Left lung (tissue), 14 donors: ENCODE results near the gene PLK4. TPM values are rescaled to one million over a fixed set of nuclear protein-coding genes. Genes with fewer than 3 reads are reported as not detected.
A peak's percentile ranks its signal among the peaks of the same experiment; 100 is the strongest.

Experiments used
- ATAC-seq: fragments of 200-7000 bp; cut with Tn5 transposase; one replicate; pipeline ENCODE4 v1.9.1; 2020; ENCODE audit warnings: moderate library complexity
- DNase-seq, 4 donors: peaks; one replicate each; pipeline ENCODE4 v3.0.0-alpha.2; 2013 to 2020
- H3K27ac ChIP-seq, 2 donors: fragments of 200-600 bp; sonication (generic) in 1 of 2; one replicate each; pipeline versions ENCODE4 v1.5.0 to v1.8.0; 2020 to 2021
- H3K27me3 ChIP-seq, 2 donors: fragments of 200-600 bp; sonication (generic) in 1 of 2; one replicate each; pipeline versions ENCODE4 v1.5.0 to v1.8.0; 2020 to 2021
- H3K36me3 ChIP-seq, 2 donors: fragments of 200-600 bp; sonication (generic) in 1 of 2; one replicate each; pipeline versions ENCODE4 v1.5.0 to v1.8.0; 2020 to 2021
- H3K4me1 ChIP-seq, 2 donors: fragments of 200-600 bp; one replicate each; pipeline ENCODE4 v1.8.0; 2021
- H3K4me3 ChIP-seq, 2 donors: fragments of 200-600 bp; sonication (generic) in 1 of 2; one replicate each; pipeline versions ENCODE4 v1.5.0 to v1.8.0; 2020 to 2021; ENCODE audit warnings: mild to moderate bottlenecking in 1 of 2
- H3K9me3 ChIP-seq, 2 donors: fragments of 200-600 bp; sonication (generic) in 1 of 2; one replicate each; pipeline versions ENCODE4 v1.5.0 to v1.8.0; 2020 to 2021
- CTCF ChIP-seq, 2 donors: fragments of 200-600 bp; sonication (generic) in 1 of 2; IDR thresholded peaks; one replicate each; pipeline versions ENCODE4 v1.5.0 to v1.8.0; 2021; ENCODE audit warnings: antibody characterized with exemption in 2 of 2
- intact Hi-C, 2 donors: fragments of 100-400 bp; cut with DNase I; formaldehyde crosslinking; loops; one replicate each; pipeline versions ENCODE4 v1.11.2 to v1.14.2; 2022
- long read RNA-seq, 12 donors: library from polyadenylated mRNA in 2 of 12; unstranded in 2 of 12; transcript quantifications; one replicate each; pipeline ENCODE4 v2.0.0 and lab custom pipeline, GENCODE V29; 2019 to 2026
- polyA plus RNA-seq, 6 donors: library from polyadenylated mRNA; unstranded; fragments of 120-200 nt; gene quantifications; one replicate each; pipeline ENCODE4 v1.2.1, GENCODE V29; 2013; ENCODE audit not compliant: insufficient read length in 6 of 6
- total RNA-seq, 2 donors: library from RNA; stranded (reverse); fragmentation: NEBNext Ultra II Directional; extraction: Animal tissue kit (Norgen Biotek cat#: 25700); gene quantifications; one replicate each; pipeline ENCODE4 v1.2.1, GENCODE V29; 2021
- donor health status: DM: no; HTN: yes; CAD: no.
- donor health status: DM: no; HTN: no; CAD: no.

Gene PLK4
- 1 to 10 TPM; 4.7 to 5.8 TPM for total RNA-seq
- polyA plus RNA-seq, result 10 to 100 TPM; 20.2 to 35.3 (median 27.9) TPM
- long read RNA-seq, donor 1, partial matches to known transcripts, result 0 of 6 reads
- long read RNA-seq, donor 1, other reads (novel, unspliced or antisense), result 0 of 6 reads
- long read RNA-seq, donor 2, transcript PLK4-206 (6 exons, 811 nt), result major isoform, 5 of 7 reads
- long read RNA-seq, donor 2, partial matches to known transcripts, result 0 of 7 reads
- long read RNA-seq, donor 2, other reads (novel, unspliced or antisense), result 0 of 7 reads
- long read RNA-seq, donor 3, transcript PLK4-206 (6 exons, 811 nt), result major isoform, 5 of 16 reads
- long read RNA-seq, donor 3, partial matches to known transcripts, result 7 of 16 reads
- long read RNA-seq, donor 3, other reads (novel, unspliced or antisense), result 0 of 16 reads
- long read RNA-seq, donor 4, partial matches to known transcripts, result 0 of 1 reads
- long read RNA-seq, donor 4, other reads (novel, unspliced or antisense), result 0 of 1 reads
- long read RNA-seq, donor 5, transcript PLK4-206 (6 exons, 811 nt), result major isoform, 7 of 8 reads
- long read RNA-seq, donor 5, partial matches to known transcripts, result 0 of 8 reads
- long read RNA-seq, donor 5, other reads (novel, unspliced or antisense), result 0 of 8 reads
- long read RNA-seq, donor 6, partial matches to known transcripts, result 0 of 3 reads
- long read RNA-seq, donor 6, other reads (novel, unspliced or antisense), result 0 of 3 reads
- long read RNA-seq, donor 7, transcript PLK4-206 (6 exons, 811 nt), result major isoform, 5 of 7 reads
- long read RNA-seq, donor 7, partial matches to known transcripts, result 0 of 7 reads
- long read RNA-seq, donor 7, other reads (novel, unspliced or antisense), result 0 of 7 reads
- long read RNA-seq, donor 8, partial matches to known transcripts, result 0 of 2 reads
- long read RNA-seq, donor 8, other reads (novel, unspliced or antisense), result 0 of 2 reads
- long read RNA-seq, donor 9, result 0 reads
- long read RNA-seq, donor 10, result 0 reads
- long read RNA-seq, donor 11, partial matches to known transcripts, result 0 of 1 reads
- long read RNA-seq, donor 11, other reads (novel, unspliced or antisense), result 0 of 1 reads
- long read RNA-seq, donor 12, partial matches to known transcripts, result 0 of 3 reads
- long read RNA-seq, donor 12, other reads (novel, unspliced or antisense), result 0 of 3 reads

DNA sequence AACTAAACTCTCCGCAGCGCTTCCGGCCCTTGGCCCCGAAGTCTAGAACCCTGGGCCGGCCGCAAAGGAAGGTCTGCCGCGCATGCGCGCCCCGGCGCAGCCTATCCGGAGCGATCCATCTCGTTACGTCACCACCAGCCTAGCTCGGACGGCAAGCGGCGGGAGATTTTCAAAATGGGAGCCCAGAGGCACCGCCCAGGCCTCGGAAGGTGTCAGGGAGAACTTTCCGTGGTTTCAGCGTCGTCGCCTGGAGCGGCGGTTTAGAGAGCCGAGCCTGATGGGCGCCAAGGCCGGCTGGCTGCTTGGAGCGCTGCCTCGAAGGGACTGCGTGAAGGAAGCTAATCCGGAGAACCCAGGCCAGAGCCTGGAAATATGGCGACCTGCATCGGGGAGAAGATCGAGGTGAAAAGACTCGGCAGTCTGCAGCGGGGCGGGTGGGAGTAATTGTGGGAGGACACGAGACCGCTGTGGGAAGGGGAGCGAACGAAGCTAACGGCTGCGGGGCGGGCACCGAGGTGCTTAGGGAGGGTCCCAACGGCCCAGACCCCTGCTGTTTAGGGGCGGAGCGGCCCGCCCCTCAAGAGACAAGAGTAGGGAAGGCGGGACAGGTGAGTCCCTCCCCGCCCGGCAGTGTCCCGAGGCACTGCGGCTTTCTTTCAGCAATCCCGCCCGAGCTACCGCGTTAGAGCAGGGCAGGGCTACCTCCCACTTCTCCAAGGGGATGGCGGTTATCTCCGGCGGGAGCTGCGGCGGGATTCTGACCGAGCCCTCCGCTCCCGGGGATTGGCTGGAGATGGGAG, at the start of gene PLK4:
Gene PLK4 (plus strand): TSS at position 131 of the 800 bp plus-strand sequence. CDS start 242 bp downstream, at position 373.
- Histone ChIP-seq H3K4me3 (peak within 1 kb of the TSS; percentile 83 to 84), H3K27me3 (no peaks in the 10 kb centered on the region), H3K36me3 (peaks cover 0 to 3% of the 10 kb centered on the region in 2 donors), H3K4me1 (peaks cover 0 to 15% of the 10 kb centered on the region in 2 donors), H3K9me3 (no peaks in the 10 kb centered on the region), H3K27ac (peak within 1 kb of the TSS; percentile 80 to 91)
- intact Hi-C loops, result no loop called here
- TF ChIP-seq CTCF (IDR thresholded peaks at IDR 0.05), result no peak
- peak; percentile 95 to 99 (median 98) for DNase-seq
- peak; percentile 95 for ATAC-seq

- intact Hi-C loops, result no loop called here
- ATAC-seq, result no peak
- TF ChIP-seq CTCF (IDR thresholded peaks at IDR 0.05), result no peak
Observed at GRCh38 chr4:127832585-127832984, 48.1 kb upstream of the PLK4 start.

GRCh38 chr4:127843704-127844600, 36.7 kb upstream of the PLK4 start:
- TF ChIP-seq CTCF (IDR thresholded peaks at IDR 0.05), result no peak
- no peaks in the 10 kb centered on the region for H3K4me1 ChIP-seq
- intact Hi-C loops, result no loop called here
- H3K4me3 ChIP-seq, result no peak overlapping the region
- ATAC-seq (no peak), DNase-seq (peak in 1 of 4 donors; percentile 28)
- no peak overlapping the region for H3K27ac ChIP-seq
- no peaks in the 10 kb centered on the region for H3K27me3 ChIP-seq
- peaks cover 0 to 25% of the 10 kb centered on the region in 2 donors for H3K9me3 ChIP-seq
- no peaks in the 10 kb centered on the region for H3K36me3 ChIP-seq

More at GRCh38 chr4:127832585-127832984, 48.1 kb upstream of the PLK4 start:
- H3K4me1 ChIP-seq, result no peaks in the 10 kb centered on the region
- H3K9me3 ChIP-seq, result no peaks in the 10 kb centered on the region
- H3K4me3 ChIP-seq, result no peak overlapping the region
- DNase-seq, result no peak
- no peaks in the 10 kb centered on the region for H3K36me3 ChIP-seq
- H3K27ac ChIP-seq, result no peak overlapping the region
- no peaks in the 10 kb centered on the region for H3K27me3 ChIP-seq

DNA sequence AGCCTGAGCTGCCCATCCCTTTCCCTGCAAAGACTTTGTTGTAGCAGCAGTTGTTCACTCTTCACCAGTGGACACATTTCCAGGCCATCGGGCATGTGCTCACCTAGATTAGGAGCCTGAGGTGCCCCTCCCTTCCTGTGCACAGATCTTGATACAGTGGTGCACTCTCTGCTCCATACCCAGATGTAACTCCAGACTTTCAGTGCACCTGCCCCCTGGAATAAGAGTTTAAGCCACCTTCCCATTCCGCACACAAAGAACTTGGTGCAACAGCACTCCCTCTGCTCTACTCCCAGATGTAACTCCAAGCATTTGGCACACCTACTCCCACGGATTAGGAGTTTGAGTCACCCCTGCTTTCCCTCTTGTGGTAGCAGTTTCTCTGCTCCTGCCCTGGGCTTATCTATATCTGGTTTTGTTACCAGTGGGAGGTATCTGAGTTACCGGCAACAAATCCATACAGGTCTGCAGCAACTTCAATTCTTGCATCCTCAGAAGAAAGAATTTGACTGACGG, 36.0 kb upstream of the PLK4 start:
- Histone ChIP-seq H3K27me3 (no peaks in the 10 kb centered on the region), H3K4me3 (no peak overlapping the region), H3K36me3 (no peaks in the 10 kb centered on the region), H3K4me1 (no peaks in the 10 kb centered on the region), H3K9me3 (peaks cover 0 to 32% of the 10 kb centered on the region in 2 donors), H3K27ac (no peak overlapping the region)
- DNase-seq (no peak), ATAC-seq (no peak)
- no peak for TF ChIP-seq CTCF (IDR thresholded peaks at IDR 0.05)
- intact Hi-C loops, result no loop called here
